ENCODE results near the gene FAM72B.
"Not testable (repeated sequence)": the region's sequence is repeated elsewhere in the genome, so short reads cannot be mapped to it uniquely, and the experiment has no call there.

- not testable (repeated sequence) for TF ChIP-seq POLR2A (IDR thresholded peaks at IDR 0.05; ENCODE audit: low read depth, low read length); CTCF (conservative IDR thresholded peaks at IDR 0.05; ENCODE audit: low read depth, low read length)
These were observed 42.8 kb upstream of the FAM72B start for GRCh38 chr1:121226925-121227324.
